T-helper 2 cell treated with Interferon-gamma antibody and Interleukin-4, amounts not matched to agents 5 μg/mL and 100 μg/mL, for 36 hours (primary cell): ENCODE data around the gene CCDC175.

ENCODE experiments used
- DNase-seq: peaks from one replicate; pipeline ENCODE4 v3.0.0; 2021; ENCODE audit warnings: low spot score
- H3K27ac Mint-ChIP-seq: one replicate; pipeline ENCODE4 v1.8.0; 2021; ENCODE audit warnings: mild to moderate bottlenecking, mixed read lengths
- H3K27me3 Mint-ChIP-seq: one replicate; pipeline ENCODE4 v1.8.0; 2021; ENCODE audit warnings: low read depth, mixed read lengths
- H3K36me3 Mint-ChIP-seq: one replicate; pipeline ENCODE4 v1.8.0; 2021; ENCODE audit warnings: low read depth, mixed read lengths
- H3K4me1 Mint-ChIP-seq: one replicate; pipeline ENCODE4 v1.8.0; 2021; ENCODE audit warnings: low read depth, mixed read lengths
- H3K4me3 Mint-ChIP-seq: one replicate; pipeline ENCODE4 v1.8.0; 2022; ENCODE audit warnings: mild to moderate bottlenecking, moderate library complexity, mixed read lengths
- H3K9me3 Mint-ChIP-seq: one replicate; pipeline ENCODE4 v1.8.0; 2021; ENCODE audit warnings: mixed read lengths

CCDC175 gene

GRCh38 chr14:59520224-59520623 is 56.4 kb downstream of the CCDC175 start:
- no peak overlapping the region for H3K4me3 Mint-ChIP-seq
- DNase-seq: no peak
- H3K27me3 Mint-ChIP-seq: peaks cover under 1% of the 10 kb centered on the region
- H3K27ac Mint-ChIP-seq: no peak overlapping the region
- no peaks in the 10 kb centered on the region for H3K4me1 Mint-ChIP-seq
- H3K9me3 Mint-ChIP-seq: no peaks in the 10 kb centered on the region
- no peaks in the 10 kb centered on the region for H3K36me3 Mint-ChIP-seq

GRCh38 chr14:59511916-59512575 is 64.6 kb downstream of the CCDC175 start:
- Mint-ChIP-seq H3K4me3 (no peak overlapping the region), H3K9me3 (no peaks in the 10 kb centered on the region), H3K4me1 (no peaks in the 10 kb centered on the region), H3K27me3 (peaks cover 15% of the 10 kb centered on the region), H3K27ac (no peak overlapping the region), H3K36me3 (no peaks in the 10 kb centered on the region)
- no peak for DNase-seq

GRCh38 chr14:59510966-59511365 is 65.6 kb downstream of the CCDC175 start:
- Mint-ChIP-seq H3K9me3 (no peaks in the 10 kb centered on the region), H3K27me3 (peaks cover 15% of the 10 kb centered on the region), H3K27ac (no peak overlapping the region), H3K4me3 (no peak overlapping the region), H3K36me3 (no peaks in the 10 kb centered on the region), H3K4me1 (no peaks in the 10 kb centered on the region)
- DNase-seq: no peak

- no peaks in the 10 kb centered on the region for H3K9me3 Mint-ChIP-seq
- no peaks in the 10 kb centered on the region for H3K36me3 Mint-ChIP-seq
- no peak overlapping the region for H3K4me3 Mint-ChIP-seq
- H3K27me3 Mint-ChIP-seq: peaks cover 15% of the 10 kb centered on the region
- H3K4me1 Mint-ChIP-seq: no peaks in the 10 kb centered on the region
- no peak for DNase-seq
- H3K27ac Mint-ChIP-seq: no peak overlapping the region
Measured at GRCh38 chr14:59510001-59510400, 66.6 kb downstream of the CCDC175 start.

- H3K4me1 Mint-ChIP-seq: peaks cover 2% of the 10 kb centered on the region
- H3K9me3 Mint-ChIP-seq: no peaks in the 10 kb centered on the region
- peaks cover 4% of the 10 kb centered on the region for H3K36me3 Mint-ChIP-seq
- no peak for DNase-seq
- H3K4me3 Mint-ChIP-seq: no peak overlapping the region
- H3K27ac Mint-ChIP-seq: no peak overlapping the region
- peaks cover 13% of the 10 kb centered on the region for H3K27me3 Mint-ChIP-seq
Measured at GRCh38 chr14:59509101-59509500, 67.5 kb downstream of the CCDC175 start.

- H3K9me3 Mint-ChIP-seq: no peaks in the 10 kb centered on the region
- H3K27me3 Mint-ChIP-seq: peaks cover 13% of the 10 kb centered on the region
- peaks cover 5% of the 10 kb centered on the region for H3K36me3 Mint-ChIP-seq
- H3K4me3 Mint-ChIP-seq: no peak overlapping the region
- H3K27ac Mint-ChIP-seq: no peak overlapping the region
- peaks cover 2% of the 10 kb centered on the region for H3K4me1 Mint-ChIP-seq
- no peak for DNase-seq
Measured at GRCh38 chr14:59507752-59508103, 68.9 kb downstream of the CCDC175 start.

- peaks cover 5% of the 10 kb centered on the region for H3K36me3 Mint-ChIP-seq
- no peak overlapping the region for H3K27ac Mint-ChIP-seq
- peaks cover 2% of the 10 kb centered on the region for H3K4me1 Mint-ChIP-seq
- DNase-seq: peak; percentile 25
- no peak overlapping the region for H3K4me3 Mint-ChIP-seq
- H3K27me3 Mint-ChIP-seq: peaks cover 13% of the 10 kb centered on the region
- H3K9me3 Mint-ChIP-seq: no peaks in the 10 kb centered on the region
Measured at GRCh38 chr14:59507063-59507751, 69.4 kb downstream of the CCDC175 start.

- no peak overlapping the region for H3K4me3 Mint-ChIP-seq
- H3K27me3 Mint-ChIP-seq: no peaks in the 10 kb centered on the region
- peaks cover 12% of the 10 kb centered on the region for H3K36me3 Mint-ChIP-seq
- H3K9me3 Mint-ChIP-seq: no peaks in the 10 kb centered on the region
- DNase-seq: no peak
- no peak overlapping the region for H3K27ac Mint-ChIP-seq
- H3K4me1 Mint-ChIP-seq: peaks cover 2% of the 10 kb centered on the region
Measured at GRCh38 chr14:59503256-59503655, 73.4 kb downstream of the CCDC175 start.

GRCh38 chr14:59500732-59501131 is 75.9 kb downstream of the CCDC175 start:
- Mint-ChIP-seq H3K4me3 (no peak overlapping the region), H3K36me3 (peaks cover 22% of the 10 kb centered on the region), H3K27me3 (no peaks in the 10 kb centered on the region), H3K9me3 (no peaks in the 10 kb centered on the region), H3K4me1 (peaks cover 2% of the 10 kb centered on the region), H3K27ac (no peak overlapping the region)
- no peak for DNase-seq

- no peaks in the 10 kb centered on the region for H3K9me3 Mint-ChIP-seq
- no peak overlapping the region for H3K4me3 Mint-ChIP-seq
- H3K27me3 Mint-ChIP-seq: no peaks in the 10 kb centered on the region
- H3K4me1 Mint-ChIP-seq: peaks cover 17% of the 10 kb centered on the region
- no peak overlapping the region for H3K27ac Mint-ChIP-seq
- peaks cover 54% of the 10 kb centered on the region for H3K36me3 Mint-ChIP-seq
- no peak for DNase-seq
Measured at GRCh38 chr14:59492384-59492783, 84.2 kb downstream of the CCDC175 start.

GRCh38 chr14:59490756-59491155 is 85.9 kb downstream of the CCDC175 start:
- Mint-ChIP-seq H3K27ac (no peak overlapping the region), H3K36me3 (peaks cover 48% of the 10 kb centered on the region), H3K9me3 (no peaks in the 10 kb centered on the region), H3K4me3 (no peak overlapping the region), H3K4me1 (peaks cover 23% of the 10 kb centered on the region), H3K27me3 (no peaks in the 10 kb centered on the region)
- DNase-seq: no peak

- no peak for DNase-seq
- H3K4me1 Mint-ChIP-seq: peaks cover 51% of the 10 kb centered on the region
- peak overlapping the region; percentile 89 for H3K27ac Mint-ChIP-seq
- peaks cover 19% of the 10 kb centered on the region for H3K36me3 Mint-ChIP-seq
- H3K27me3 Mint-ChIP-seq: no peaks in the 10 kb centered on the region
- H3K9me3 Mint-ChIP-seq: no peaks in the 10 kb centered on the region
- peak overlapping the region; percentile 95 for H3K4me3 Mint-ChIP-seq
Measured at GRCh38 chr14:59484639-59485175, 91.9 kb downstream of the CCDC175 start.

- Mint-ChIP-seq H3K4me3 (peak within 1 kb of the TSS; percentile 95), H3K4me1 (peaks cover 46% of the 10 kb centered on the region), H3K9me3 (no peaks in the 10 kb centered on the region)
Measured at GRCh38 chr14:59483819-59484638, 92.6 kb downstream of the CCDC175 start, which contains the start of the genes JKAMP and L3HYPDH. TSS of gene JKAMP (plus strand) at chr14:59484517. CDS start at chr14:59484590, 73 bp downstream. TSS of gene L3HYPDH (minus strand) at chr14:59484408. CDS start at chr14:59484316, 92 bp downstream.

GRCh38 chr14:59483363-59483762 is 93.2 kb downstream of the CCDC175 start:
- Mint-ChIP-seq H3K9me3 (no peaks in the 10 kb centered on the region), H3K27me3 (no peaks in the 10 kb centered on the region), H3K4me1 (peaks cover 42% of the 10 kb centered on the region), H3K36me3 (peaks cover 11% of the 10 kb centered on the region), H3K4me3 (peak overlapping the region; percentile 95), H3K27ac (peak overlapping the region; percentile 67)
- DNase-seq: no peak

More at GRCh38 chr14:59483819-59484638, 92.6 kb downstream of the CCDC175 start, which contains the start of the genes JKAMP and L3HYPDH:
- Mint-ChIP-seq H3K27ac (peak within 1 kb of the TSS; percentile 89), H3K27me3 (no peaks in the 10 kb centered on the region), H3K36me3 (peaks cover 12% of the 10 kb centered on the region)
- peak; percentile 96 for DNase-seq
